ENCODE measurements around the gene SPOCK1.
"Not testable (repeated sequence)": the region's sequence is repeated elsewhere in the genome, so short reads cannot be mapped to it uniquely, and the experiment has no call there.

SPOCK1 gene

GRCh38 chr5:137234973-137235943 is 263.9 kb downstream of the SPOCK1 start:
- H3K36me3 Mint-ChIP-seq = no peaks in the 10 kb centered on the region
- H3K4me1 Mint-ChIP-seq (ENCODE audit: low read depth) = no peaks in the 10 kb centered on the region
- H3K9me3 Mint-ChIP-seq (ENCODE audit: low read depth) = no peaks in the 10 kb centered on the region
- H3K27me3 Mint-ChIP-seq = peaks cover 9% of the 10 kb centered on the region
- H3K27ac Mint-ChIP-seq = no peak overlapping the region
- H3K4me3 Mint-ChIP-seq = no peak overlapping the region

- Mint-ChIP-seq H3K27me3 (peaks cover 9% of the 10 kb centered on the region), H3K4me3 (no peak overlapping the region), H3K9me3 (ENCODE audit: low read depth) (no peaks in the 10 kb centered on the region), H3K4me1 (ENCODE audit: low read depth) (no peaks in the 10 kb centered on the region), H3K27ac (no peak overlapping the region), H3K36me3 (no peaks in the 10 kb centered on the region)
Observed at GRCh38 chr5:137233726-137234125, 265.4 kb downstream of the SPOCK1 start.

GRCh38 chr5:137233304-137233703 is 265.8 kb downstream of the SPOCK1 start:
- not testable (repeated sequence) for H3K27ac Mint-ChIP-seq; H3K4me1 Mint-ChIP-seq (ENCODE audit: low read depth); H3K9me3 Mint-ChIP-seq (ENCODE audit: low read depth); H3K27me3 Mint-ChIP-seq; H3K36me3 Mint-ChIP-seq; H3K4me3 Mint-ChIP-seq

- H3K4me3 Mint-ChIP-seq = no peak overlapping the region
- no peaks in the 10 kb centered on the region for H3K4me1 Mint-ChIP-seq (ENCODE audit: low read depth)
- H3K27me3 Mint-ChIP-seq = peaks cover 4% of the 10 kb centered on the region
- H3K27ac Mint-ChIP-seq = no peak overlapping the region
- no peaks in the 10 kb centered on the region for H3K9me3 Mint-ChIP-seq (ENCODE audit: low read depth)
- H3K36me3 Mint-ChIP-seq = no peaks in the 10 kb centered on the region
Observed at GRCh38 chr5:137231540-137231939, 267.6 kb downstream of the SPOCK1 start.

- Mint-ChIP-seq H3K36me3 (no peaks in the 10 kb centered on the region), H3K27ac (no peak overlapping the region), H3K9me3 (ENCODE audit: low read depth) (no peaks in the 10 kb centered on the region), H3K4me1 (ENCODE audit: low read depth) (no peaks in the 10 kb centered on the region), H3K27me3 (no peaks in the 10 kb centered on the region), H3K4me3 (no peak overlapping the region)
Observed at GRCh38 chr5:137228816-137229215, 270.3 kb downstream of the SPOCK1 start.

- H3K36me3 Mint-ChIP-seq = no peaks in the 10 kb centered on the region
- no peak overlapping the region for H3K27ac Mint-ChIP-seq
- no peaks in the 10 kb centered on the region for H3K9me3 Mint-ChIP-seq (ENCODE audit: low read depth)
- H3K27me3 Mint-ChIP-seq = peaks cover 3% of the 10 kb centered on the region
- H3K4me3 Mint-ChIP-seq = no peak overlapping the region
- H3K4me1 Mint-ChIP-seq (ENCODE audit: low read depth) = no peaks in the 10 kb centered on the region
Observed at GRCh38 chr5:137226081-137226480, 273.0 kb downstream of the SPOCK1 start.

- Mint-ChIP-seq H3K36me3 (no peaks in the 10 kb centered on the region), H3K27ac (no peak overlapping the region), H3K9me3 (ENCODE audit: low read depth) (no peaks in the 10 kb centered on the region), H3K4me1 (ENCODE audit: low read depth) (no peaks in the 10 kb centered on the region), H3K4me3 (no peak overlapping the region), H3K27me3 (peaks cover 5% of the 10 kb centered on the region)
Observed at GRCh38 chr5:137223324-137224295, 275.5 kb downstream of the SPOCK1 start.

- no peaks in the 10 kb centered on the region for H3K9me3 Mint-ChIP-seq (ENCODE audit: low read depth)
- no peak overlapping the region for H3K4me3 Mint-ChIP-seq
- no peaks in the 10 kb centered on the region for H3K4me1 Mint-ChIP-seq (ENCODE audit: low read depth)
- H3K36me3 Mint-ChIP-seq = no peaks in the 10 kb centered on the region
- no peak overlapping the region for H3K27ac Mint-ChIP-seq
- peaks cover 5% of the 10 kb centered on the region for H3K27me3 Mint-ChIP-seq
Observed at GRCh38 chr5:137221943-137222342, 277.2 kb downstream of the SPOCK1 start.

GRCh38 chr5:137220523-137220927 is 278.6 kb downstream of the SPOCK1 start:
- H3K4me3 Mint-ChIP-seq = no peak overlapping the region
- no peaks in the 10 kb centered on the region for H3K4me1 Mint-ChIP-seq (ENCODE audit: low read depth)
- H3K27me3 Mint-ChIP-seq = peaks cover 8% of the 10 kb centered on the region
- H3K36me3 Mint-ChIP-seq = no peaks in the 10 kb centered on the region
- H3K9me3 Mint-ChIP-seq (ENCODE audit: low read depth) = no peaks in the 10 kb centered on the region
- H3K27ac Mint-ChIP-seq = no peak overlapping the region

- Mint-ChIP-seq H3K36me3 (no peaks in the 10 kb centered on the region), H3K9me3 (ENCODE audit: low read depth) (no peaks in the 10 kb centered on the region), H3K4me1 (ENCODE audit: low read depth) (no peaks in the 10 kb centered on the region), H3K4me3 (no peak overlapping the region), H3K27me3 (peaks cover 8% of the 10 kb centered on the region), H3K27ac (no peak overlapping the region)
Observed at GRCh38 chr5:137218896-137219295, 280.2 kb downstream of the SPOCK1 start.

GRCh38 chr5:137218471-137218870 is 280.7 kb downstream of the SPOCK1 start:
- no peak overlapping the region for H3K4me3 Mint-ChIP-seq
- no peaks in the 10 kb centered on the region for H3K9me3 Mint-ChIP-seq (ENCODE audit: low read depth)
- no peaks in the 10 kb centered on the region for H3K36me3 Mint-ChIP-seq

GRCh38 chr5:137217599-137218200 is 281.4 kb downstream of the SPOCK1 start:
- Mint-ChIP-seq H3K36me3 (no peaks in the 10 kb centered on the region), H3K27ac (no peak overlapping the region), H3K27me3 (peaks cover 10% of the 10 kb centered on the region), H3K9me3 (ENCODE audit: low read depth) (no peaks in the 10 kb centered on the region), H3K4me3 (no peak overlapping the region), H3K4me1 (ENCODE audit: low read depth) (no peaks in the 10 kb centered on the region)

More at GRCh38 chr5:137218471-137218870, 280.7 kb downstream of the SPOCK1 start:
- Mint-ChIP-seq H3K4me1 (ENCODE audit: low read depth) (no peaks in the 10 kb centered on the region), H3K27me3 (peaks cover 8% of the 10 kb centered on the region), H3K27ac (no peak overlapping the region)

GRCh38 chr5:137216976-137217598 is 282.0 kb downstream of the SPOCK1 start:
- H3K4me1 Mint-ChIP-seq (ENCODE audit: low read depth) = no peaks in the 10 kb centered on the region
- peaks cover 10% of the 10 kb centered on the region for H3K27me3 Mint-ChIP-seq
- H3K4me3 Mint-ChIP-seq = no peak overlapping the region
- no peaks in the 10 kb centered on the region for H3K36me3 Mint-ChIP-seq
- H3K27ac Mint-ChIP-seq = no peak overlapping the region
- H3K9me3 Mint-ChIP-seq (ENCODE audit: low read depth) = no peaks in the 10 kb centered on the region

- no peaks in the 10 kb centered on the region for H3K4me1 Mint-ChIP-seq (ENCODE audit: low read depth)
- H3K27ac Mint-ChIP-seq = no peak overlapping the region
- H3K4me3 Mint-ChIP-seq = no peak overlapping the region
- peaks cover 7% of the 10 kb centered on the region for H3K27me3 Mint-ChIP-seq
- H3K9me3 Mint-ChIP-seq (ENCODE audit: low read depth) = no peaks in the 10 kb centered on the region
- no peaks in the 10 kb centered on the region for H3K36me3 Mint-ChIP-seq
Observed at GRCh38 chr5:137215780-137216179, 283.3 kb downstream of the SPOCK1 start.
